ENCODE data around the gene GALNS. TPM values are rescaled to one million over a fixed set of nuclear protein-coding genes. Genes with fewer than 3 reads are reported as not detected.

GALNS gene
- total and polyA plus RNA-seq, 2 donors (not counting 3 experiments of a cell fraction or from before 2014, with no cell fraction given) = 21.8 to 40.2 TPM

- H3K9me3 ChIP-seq (replicated peaks; ENCODE audit: control insufficient read depth, insufficient read depth, low read length) = no peaks in the 10 kb centered on the region
- ChIA-PET CTCF (no interaction called here), POLR2A (no interaction called here)
- no peaks in the 10 kb centered on the region for H3K9me1 ChIP-seq (replicated peaks; ENCODE audit: control insufficient read depth, extremely low read depth, insufficient read depth, low read length)
- no peak overlapping the region for H3K4me2 ChIP-seq (ENCODE audit: insufficient read depth, low read length)
- H3K27ac ChIP-seq (ENCODE audit: insufficient read depth, low read depth, low read length) = no peak overlapping the region
- dilution Hi-C loops (cut with MboI; ENCODE audit: extremely low pct_ligation_motif_present, low sequenced_read_pairs) = no loop called here
- DNase-seq (ENCODE audit: low read depth, low spot score) (no peak), FAIRE-seq (no peak)
- H3K4me1 ChIP-seq (ENCODE audit: control insufficient read depth, extremely low read depth, insufficient read depth, low read length) = no peaks in the 10 kb centered on the region
- no peak overlapping the region for H3K4me3 ChIP-seq (replicated peaks in 1 of 3; ENCODE audit: insufficient read depth in 1 of 3, low read depth in 1 of 3, low read length in 3 of 3)
- no peaks in the 10 kb centered on the region for H3K79me2 ChIP-seq (ENCODE audit: control insufficient read depth, insufficient read depth, low read length)
- intact Hi-C loops (cut with micrococcal nuclease) = no loop called here
- H2AFZ ChIP-seq (ENCODE audit: low read depth, low read length) = no peak overlapping the region
- no peak overlapping the region for H3K9ac ChIP-seq (replicated peaks; ENCODE audit: extremely low read depth, insufficient read depth, low read length)
- H4K20me1 ChIP-seq (replicated peaks; ENCODE audit: control insufficient read depth, extremely low read depth, insufficient read depth, low read length) = no peaks in the 10 kb centered on the region
- TF ChIP-seq FOS (IDR thresholded peaks at IDR 0.05; ENCODE audit: borderline replicate concordance, insufficient read depth, low read length) = no peak
- no peak for TF ChIP-seq EZH2 (IDR thresholded peaks at IDR 0.05; ENCODE audit: borderline replicate concordance, low read depth, low read length, severe bottlenecking)
- no peak for TF ChIP-seq MYC (IDR thresholded peaks at IDR 0.05; ENCODE audit: low read depth, low read length)
- no peak for TF ChIP-seq CTCF (IDR thresholded peaks at IDR 0.05; ENCODE audit: extremely low read depth in 1 of 2, insufficient read depth in 1 of 2, low read depth in 1 of 2, low read length in 2 of 2)
- TF ChIP-seq POLR2A (IDR thresholded peaks at IDR 0.05; ENCODE audit: low read depth, low read length) = no peak
- TF ChIP-seq MAX (IDR thresholded peaks at IDR 0.05; ENCODE audit: insufficient read depth, insufficient read length) = no peak
- TF ChIP-seq JUN (IDR thresholded peaks at IDR 0.05; ENCODE audit: borderline replicate concordance, insufficient read depth, insufficient read length, low read depth) = no peak
- H3K27me3 ChIP-seq (ENCODE audit: control insufficient read depth in 2 of 2, insufficient read depth in 2 of 2, low read length in 2 of 2) = no peaks in the 10 kb centered on the region
- H3K36me3 ChIP-seq (ENCODE audit: control insufficient read depth in 2 of 2, extremely low read depth in 1 of 2, insufficient read depth in 2 of 2, low read length in 2 of 2) = peaks cover 0 to 24% of the 10 kb centered on the region in 2 experiments
- no TSS peak for BruUV-seq (replicated peaks)
Observed at GRCh38 chr16:88863426-88863825, 6.7 kb upstream of the GALNS start.
